ENCODE results near the gene ENTR1.

ENTR1 gene

GRCh38 chr9:136433043-136433715 lies 22.8 kb upstream of the ENTR1 start:
- no peak for TF ChIP-seq SIN3A (IDR thresholded peaks at IDR 0.05; ENCODE audit: borderline replicate concordance, insufficient read depth, low read length)
- no peak for TF ChIP-seq REST (IDR thresholded peaks at IDR 0.05; ENCODE audit: insufficient read depth in 1 of 2, low read depth in 2 of 2, low read length in 2 of 2)
- no peak for TF ChIP-seq TAF1 (IDR thresholded peaks at IDR 0.05; ENCODE audit: borderline replicate concordance, insufficient read depth, low read length)
- no peak for TF ChIP-seq POLR2AphosphoS5 (IDR thresholded peaks at IDR 0.05; ENCODE audit: low read depth, low read length)
- no peak for TF ChIP-seq FOXP2 (optimal IDR thresholded peaks at IDR 0.05; ENCODE audit: borderline replicate concordance, extremely low read depth, extremely low read length, insufficient read depth)

- TF ChIP-seq POLR2AphosphoS5 (IDR thresholded peaks at IDR 0.05; ENCODE audit: low read depth, low read length) (no peak), FOXP2 (optimal IDR thresholded peaks at IDR 0.05; ENCODE audit: borderline replicate concordance, extremely low read depth, extremely low read length, insufficient read depth) (no peak), SIN3A (IDR thresholded peaks at IDR 0.05; ENCODE audit: borderline replicate concordance, insufficient read depth, low read length) (no peak), REST (IDR thresholded peaks at IDR 0.05; ENCODE audit: insufficient read depth in 1 of 2, low read depth in 2 of 2, low read length in 2 of 2) (no peak), TAF1 (IDR thresholded peaks at IDR 0.05; ENCODE audit: borderline replicate concordance, insufficient read depth, low read length) (no peak)
Measured at GRCh38 chr9:136432591-136432990, 22.2 kb upstream of the ENTR1 start.

- TF ChIP-seq TAF1 (IDR thresholded peaks at IDR 0.05; ENCODE audit: borderline replicate concordance, insufficient read depth, low read length), result no peak
- TF ChIP-seq SIN3A (IDR thresholded peaks at IDR 0.05; ENCODE audit: borderline replicate concordance, insufficient read depth, low read length), result no peak
- no peak for TF ChIP-seq POLR2AphosphoS5 (IDR thresholded peaks at IDR 0.05; ENCODE audit: low read depth, low read length)
- TF ChIP-seq REST (IDR thresholded peaks at IDR 0.05; ENCODE audit: insufficient read depth in 1 of 2, low read depth in 2 of 2, low read length in 2 of 2), result no peak
- TF ChIP-seq FOXP2 (optimal IDR thresholded peaks at IDR 0.05; ENCODE audit: borderline replicate concordance, extremely low read depth, extremely low read length, insufficient read depth), result no peak
Measured at GRCh38 chr9:136431782-136432350, 21.5 kb upstream of the ENTR1 start.

- no peak for TF ChIP-seq FOXP2 (optimal IDR thresholded peaks at IDR 0.05; ENCODE audit: borderline replicate concordance, extremely low read depth, extremely low read length, insufficient read depth)
- no peak for TF ChIP-seq TAF1 (IDR thresholded peaks at IDR 0.05; ENCODE audit: borderline replicate concordance, insufficient read depth, low read length)
- no peak for TF ChIP-seq POLR2AphosphoS5 (IDR thresholded peaks at IDR 0.05; ENCODE audit: low read depth, low read length)
Measured at GRCh38 chr9:136430588-136431234, 20.3 kb upstream of the ENTR1 start.

GRCh38 chr9:136429683-136430491 lies 19.5 kb upstream of the ENTR1 start:
- TF ChIP-seq REST (IDR thresholded peaks at IDR 0.05; ENCODE audit: insufficient read depth in 1 of 2, low read depth in 2 of 2, low read length in 2 of 2), result no peak
- no peak for TF ChIP-seq SIN3A (IDR thresholded peaks at IDR 0.05; ENCODE audit: borderline replicate concordance, insufficient read depth, low read length)
- no peak for TF ChIP-seq FOXP2 (optimal IDR thresholded peaks at IDR 0.05; ENCODE audit: borderline replicate concordance, extremely low read depth, extremely low read length, insufficient read depth)
- no peak for TF ChIP-seq POLR2AphosphoS5 (IDR thresholded peaks at IDR 0.05; ENCODE audit: low read depth, low read length)
- TF ChIP-seq TAF1 (IDR thresholded peaks at IDR 0.05; ENCODE audit: borderline replicate concordance, insufficient read depth, low read length), result no peak
